AG04450 (cell line): ENCODE data around the gene IMMP2L. TPM values are rescaled to one million over a fixed set of nuclear protein-coding genes. Genes with fewer than 3 reads are reported as not detected.

Experiments
- CTCF ChIA-PET: fragments of 300-600, 350-600 bp; formaldehyde crosslinking; extraction: SDS; loops from one replicate; lab custom pipeline; 2022; ENCODE audit warnings: antibody characterized with exemption, inconsistent platforms; lab: Charles Lee
- POLR2A ChIA-PET: fragments of 350-600 bp; formaldehyde crosslinking; extraction: SDS; loops from one replicate; lab custom pipeline; 2021; ENCODE audit warnings: antibody characterized with exemption, inconsistent platforms; lab: Yijun Ruan, JAX
- DNase-seq: peaks from one replicate; pipeline ENCODE4 v3.0.0-alpha.2; 2011; ENCODE audit warnings: low read depth, low spot score
- H3K27ac ChIP-seq: one replicate; pipeline ENCODE4 v1.5.1; 2012; ENCODE audit warnings: low read depth, low read length, control low read depth
- H3K27me3 ChIP-seq: one replicate; pipeline ENCODE4 v1.6.0; 2012; ENCODE audit warnings: low read length; ENCODE audit not compliant: control insufficient read depth, insufficient read depth
- H3K4me3 ChIP-seq: 2 replicates; pipeline ENCODE4 v1.5.1; 2011; ENCODE audit warnings: mild to moderate bottlenecking, low read depth, low read length, control low read depth
- H3K9me3 ChIP-seq: 2 replicates; pipeline ENCODE4 v1.5.1; 2012; ENCODE audit warnings: low read length; ENCODE audit not compliant: control insufficient read depth, insufficient read depth
- CTCF ChIP-seq: IDR thresholded peaks from 2 replicates; pipeline ENCODE4 v1.5.1; 2011; ENCODE audit warnings: low read depth, low read length, control low read depth, inconsistent platforms
- polyA plus RNA-seq: library from polyadenylated mRNA; depleted of rRNA; stranded (reverse); fragments of >200 nt; gene quantifications from 2 replicates; pipeline ENCODE4 v1.2.3, GENCODE V29; 2011

IMMP2L gene
- polyA plus RNA-seq, 1 experiment: 8.0 TPM

- no peak for TF ChIP-seq CTCF
- CTCF ChIA-PET: interaction anchor here (0.9 kb wide), 1 partner anchor 10 kb away, joined by 4 read pairs; no protein-coding TSS in a partner anchor
- POLR2A ChIA-PET: no interaction called here
- Histone ChIP-seq H3K27me3 (no peaks in the 10 kb centered on the region), H3K4me3 (no peak overlapping the region), H3K27ac (no peak overlapping the region), H3K9me3 (no peaks in the 10 kb centered on the region)
- DNase-seq: peak; percentile 24
Measured at GRCh38 chr7:111083413-111083812, 478.9 kb downstream of the IMMP2L start.

DNA sequence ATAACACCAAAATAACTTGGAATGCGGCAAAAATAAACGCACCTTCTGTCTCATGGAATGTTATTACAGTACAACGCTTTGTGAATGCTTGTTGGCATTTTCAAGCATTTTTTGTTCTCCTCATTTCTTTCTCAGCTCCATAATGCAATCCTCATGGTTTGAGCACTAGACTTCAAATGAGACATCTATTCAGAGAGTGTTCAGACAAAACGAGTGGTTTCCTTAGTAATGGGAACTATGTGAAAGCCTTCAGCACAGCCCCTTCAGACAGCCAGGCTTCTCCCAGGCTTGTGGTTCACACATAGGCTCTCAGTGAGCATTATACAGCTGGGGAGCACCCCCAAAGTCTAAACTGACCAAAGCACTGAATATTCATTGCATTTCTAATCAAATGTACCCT lies 479.9 kb downstream of the IMMP2L start:
- Histone ChIP-seq H3K27ac (peak overlapping the region; percentile 69), H3K4me3 (no peak overlapping the region), H3K27me3 (no peaks in the 10 kb centered on the region), H3K9me3 (no peaks in the 10 kb centered on the region)
- ChIA-PET CTCF (interaction anchor here (0.6 to 0.7 kb wide), 2 partner anchors 331 to 569 kb away, joined by 3 to 6 read pairs; no protein-coding TSS in a partner anchor), POLR2A (no interaction called here)
- peak; percentile 11 for DNase-seq
- TF ChIP-seq CTCF: no peak

- H3K27me3 ChIP-seq: no peaks in the 10 kb centered on the region
- no peak overlapping the region for H3K4me3 ChIP-seq
- CTCF ChIA-PET: interaction anchor here (0.6 kb wide), 1 partner anchor 568 kb away, joined by 3 read pairs; no protein-coding TSS in a partner anchor
- H3K27ac ChIP-seq: no peak overlapping the region
- POLR2A ChIA-PET: no interaction called here
- no peaks in the 10 kb centered on the region for H3K9me3 ChIP-seq
- DNase-seq: no peak
- no peak for TF ChIP-seq CTCF
Measured at GRCh38 chr7:111081546-111082267, 480.6 kb downstream of the IMMP2L start.

DNA sequence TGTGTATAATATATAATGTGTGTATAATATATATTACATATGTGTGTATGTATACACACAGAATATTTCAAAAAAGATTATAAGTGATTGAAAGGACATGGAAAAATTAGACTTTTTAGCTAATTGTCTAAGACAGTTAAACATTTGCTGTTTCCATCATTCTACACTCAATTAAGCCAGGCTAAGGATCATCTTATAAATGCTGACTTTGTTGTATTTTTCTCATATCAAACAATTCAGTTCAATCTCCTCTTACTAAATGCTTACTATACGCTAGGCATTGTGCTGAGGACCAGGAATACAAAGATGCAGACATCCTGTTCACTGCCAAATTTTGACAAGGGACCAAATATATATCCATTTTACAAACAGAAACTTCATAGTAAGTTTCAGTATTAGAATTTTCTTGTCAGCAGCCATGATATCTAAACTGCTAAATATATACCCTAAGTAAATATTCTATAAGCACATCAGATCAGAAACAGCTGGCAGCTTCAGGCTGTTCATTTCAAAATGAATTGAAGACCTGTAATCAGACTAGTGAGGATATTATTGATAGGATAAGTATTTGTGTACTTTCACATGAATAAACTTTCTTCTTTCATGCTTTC lies 481.7 kb downstream of the IMMP2L start:
- Histone ChIP-seq H3K4me3 (no peak overlapping the region), H3K27ac (no peak overlapping the region), H3K27me3 (no peaks in the 10 kb centered on the region), H3K9me3 (no peaks in the 10 kb centered on the region)
- ChIA-PET POLR2A (no interaction called here), CTCF (no interaction called here)
- no peak for DNase-seq
- no peak for TF ChIP-seq CTCF

DNA sequence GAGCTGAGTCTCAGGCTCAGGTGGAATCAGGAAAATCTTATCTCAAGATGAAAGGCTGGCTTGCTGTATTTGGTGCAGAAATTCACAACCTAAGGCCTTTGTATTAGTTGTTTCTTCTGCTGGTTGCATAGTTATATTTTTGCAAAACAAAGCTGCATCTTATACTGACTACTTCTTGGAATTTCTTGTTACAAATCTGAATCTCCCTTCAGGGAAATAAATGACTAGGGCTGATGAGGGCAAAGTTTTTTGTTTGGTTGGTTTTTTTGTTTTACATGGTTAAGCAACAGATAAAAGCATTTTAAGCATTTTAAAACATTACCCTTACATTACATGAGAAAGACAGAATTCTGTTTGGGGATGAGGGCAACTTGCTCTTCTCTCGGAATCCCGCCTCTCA lies 485.3 kb downstream of the IMMP2L start:
- Histone ChIP-seq H3K4me3 (no peak overlapping the region), H3K27me3 (no peaks in the 10 kb centered on the region), H3K9me3 (no peaks in the 10 kb centered on the region), H3K27ac (no peak overlapping the region)
- ChIA-PET POLR2A (no interaction called here), CTCF (interaction anchor here (1.5 kb wide), 1 partner anchor 13 kb away, joined by 4 read pairs; no protein-coding TSS in a partner anchor)
- DNase-seq: no peak
- TF ChIP-seq CTCF: no peak
